NCI-H2227 (cell line): ENCODE measurements around the gene MAP3K4.

ENCODE experiments used
- DNase-seq: peaks from one replicate; lab custom pipeline; 2025; ENCODE audit not compliant: unreplicated experiment; lab: John Stamatoyannopoulos, UW

The MAP3K4 gene

GRCh38 chr6:161138543-161139303 lies 147.2 kb downstream of the MAP3K4 start:
- no peak for DNase-seq

DNA sequence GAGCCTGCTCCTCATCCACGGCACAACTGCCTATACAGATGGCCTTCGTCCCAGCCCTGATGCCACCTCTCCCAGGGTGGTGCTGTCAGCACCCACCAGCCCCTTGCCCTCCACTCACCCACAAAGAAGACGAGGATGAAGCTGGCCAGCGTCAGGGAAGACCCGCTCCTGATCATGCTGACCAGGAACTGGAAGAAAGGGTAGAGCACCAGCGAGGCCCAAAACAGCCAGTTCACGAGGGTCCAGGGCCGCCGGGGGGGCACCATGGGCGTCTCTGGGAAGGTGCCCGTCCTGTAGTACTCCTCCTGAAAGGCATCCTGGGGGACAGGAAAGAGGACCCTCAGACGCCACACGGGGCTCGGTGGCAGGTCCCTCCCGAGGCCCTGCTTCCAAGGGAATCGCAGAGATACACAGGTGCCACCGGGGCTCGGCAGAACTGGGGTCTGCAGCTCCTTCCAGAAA lies 147.8 kb downstream of the MAP3K4 start:
- DNase-seq = no peak

DNA sequence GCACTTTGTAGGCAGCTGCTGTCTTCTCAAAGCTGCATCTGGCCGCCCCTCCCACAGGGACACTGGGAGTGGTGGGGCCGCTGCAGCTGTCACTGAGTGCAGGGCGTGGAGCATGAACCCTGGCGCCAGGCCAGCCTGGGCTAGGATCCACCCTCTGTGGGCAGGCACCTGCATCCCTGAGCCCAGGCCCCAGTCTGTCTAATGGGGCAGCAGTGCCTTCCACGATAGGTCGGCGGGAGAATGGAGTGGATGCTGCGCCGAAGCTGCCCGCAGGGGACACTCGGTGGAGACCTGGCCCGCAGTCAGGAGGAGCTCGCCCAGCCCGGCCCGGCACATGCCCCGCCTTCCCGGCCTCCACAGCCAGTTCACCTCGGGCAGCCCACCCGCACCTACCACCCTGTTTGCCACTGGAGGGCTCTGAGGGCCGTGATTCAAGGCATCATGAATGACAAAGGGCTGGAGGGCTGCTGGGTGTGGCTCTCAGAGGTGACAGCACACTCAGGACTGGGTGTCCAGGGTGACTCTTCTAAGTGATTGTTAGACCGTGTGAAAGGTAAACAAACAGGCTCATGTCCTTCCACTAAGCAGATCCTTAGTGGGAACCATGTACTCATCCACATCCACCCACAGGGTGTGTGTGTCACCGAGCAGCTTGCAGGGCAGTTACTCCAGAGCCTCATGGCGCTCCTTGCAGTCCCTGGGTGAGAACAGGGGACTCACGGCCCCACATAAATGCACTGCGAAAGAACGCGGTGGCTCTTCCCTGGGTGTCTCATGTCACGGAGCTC lies 148.4 kb downstream of the MAP3K4 start:
- no peak for DNase-seq

- no peak for DNase-seq
These were observed 148.9 kb downstream of the MAP3K4 start for GRCh38 chr6:161140554-161140875.

DNA sequence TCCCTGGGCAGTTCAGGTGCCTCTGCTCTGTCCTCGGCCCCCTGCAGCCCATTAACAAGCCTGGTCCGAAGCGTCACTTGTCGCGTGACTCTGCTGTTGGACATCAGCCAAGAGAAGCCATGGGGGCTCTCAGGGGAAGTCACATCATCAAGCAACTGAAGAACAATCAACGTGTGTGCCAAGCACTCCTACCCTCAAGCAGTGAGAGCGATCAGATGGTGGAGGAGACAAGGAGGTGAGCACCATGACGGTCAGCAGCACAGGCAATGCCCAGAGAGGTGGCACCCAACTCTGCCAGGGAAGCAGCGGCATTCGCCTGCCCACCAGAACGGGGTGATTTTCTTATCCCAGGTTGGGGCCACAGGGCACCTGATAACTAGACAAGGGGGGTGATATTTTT lies 149.6 kb downstream of the MAP3K4 start:
- DNase-seq = no peak

DNA sequence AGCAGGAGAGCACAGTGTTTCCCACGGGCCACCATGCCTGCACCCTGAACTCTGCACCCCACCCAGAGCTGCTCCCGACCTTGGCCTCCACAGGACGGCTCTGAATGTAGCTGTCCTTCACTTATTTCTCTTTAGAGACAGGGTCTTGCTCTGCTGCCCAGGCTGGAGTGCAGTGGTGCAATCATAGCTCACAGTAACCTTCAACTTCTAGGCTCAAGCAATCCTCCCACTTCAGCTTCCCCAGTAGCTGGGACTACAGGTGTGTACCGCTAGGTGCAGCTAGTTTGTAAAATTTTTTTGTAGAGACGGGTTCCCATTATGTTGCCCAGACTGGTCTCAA lies 151.4 kb downstream of the MAP3K4 start:
- no peak for DNase-seq

DNA sequence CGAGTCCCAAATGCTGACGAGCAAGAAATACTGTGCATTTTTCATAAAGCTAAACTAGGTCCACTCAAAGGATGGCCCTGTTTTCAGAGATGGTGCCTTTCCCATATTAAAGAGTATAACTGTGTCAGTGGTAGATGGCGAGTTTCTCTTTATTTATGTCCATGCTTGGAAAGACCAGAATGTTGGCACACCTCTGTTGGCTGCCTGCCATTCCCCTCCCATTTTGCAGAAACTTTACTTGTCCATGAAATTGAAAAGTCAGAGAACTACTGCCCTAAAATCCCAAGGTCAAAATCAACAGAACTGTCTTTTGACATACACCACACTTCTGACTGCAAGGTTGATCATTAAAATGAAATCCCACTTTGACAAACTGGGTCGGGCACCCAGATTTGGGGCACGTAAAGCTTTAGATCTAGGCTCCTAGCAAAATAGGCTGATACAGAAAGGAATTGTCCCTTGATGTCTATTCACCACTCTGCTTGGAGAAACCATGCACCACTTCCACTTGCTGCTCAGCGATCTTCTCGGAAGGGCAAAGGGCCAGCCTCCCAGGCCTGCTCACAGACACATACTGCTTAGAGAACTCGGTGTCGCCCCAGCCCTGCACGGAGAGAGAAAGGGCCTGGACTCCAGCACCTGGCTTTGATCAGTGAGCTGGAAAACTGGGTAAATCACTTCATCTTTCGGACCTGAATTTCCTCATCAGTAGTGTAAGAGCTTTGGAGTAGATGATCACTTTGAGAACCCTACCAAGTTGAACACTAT lies 152.3 kb downstream of the MAP3K4 start:
- no peak for DNase-seq

- no peak for DNase-seq
These were observed 158.6 kb downstream of the MAP3K4 start for GRCh38 chr6:161150136-161150535.

GRCh38 chr6:161150566-161150965 lies 159.0 kb downstream of the MAP3K4 start:
- DNase-seq = no peak

DNA sequence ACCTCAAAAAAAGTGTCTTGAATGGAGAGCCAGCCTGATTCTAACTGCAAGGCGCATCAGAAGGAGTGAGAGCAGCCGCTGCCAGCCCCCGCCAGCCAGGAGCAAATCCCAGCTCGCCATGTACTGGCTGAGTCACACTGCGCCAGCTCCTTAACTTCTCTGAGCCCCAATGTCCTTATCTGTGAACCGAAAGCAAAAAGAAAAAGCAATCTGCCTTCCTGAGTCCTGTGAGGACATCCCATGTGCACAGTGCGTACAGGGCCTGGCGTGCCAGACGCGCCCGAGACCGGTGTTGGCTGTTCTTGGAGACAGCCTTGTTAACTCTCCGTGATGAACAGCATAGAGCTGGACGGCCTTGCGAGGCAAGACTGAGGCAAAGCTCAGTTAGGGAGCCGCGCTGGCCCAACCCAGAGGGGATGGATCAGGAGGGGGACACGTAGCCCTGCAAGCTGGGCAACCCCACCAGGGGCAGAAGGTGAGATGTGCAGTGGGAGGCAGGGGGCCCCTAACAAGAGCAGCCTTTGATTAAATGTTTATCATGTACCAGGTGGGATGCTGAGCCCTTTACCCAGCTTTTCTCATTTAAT lies 159.6 kb downstream of the MAP3K4 start:
- DNase-seq = no peak

- DNase-seq = no peak
These were observed 160.3 kb downstream of the MAP3K4 start for GRCh38 chr6:161151660-161152526.

DNA sequence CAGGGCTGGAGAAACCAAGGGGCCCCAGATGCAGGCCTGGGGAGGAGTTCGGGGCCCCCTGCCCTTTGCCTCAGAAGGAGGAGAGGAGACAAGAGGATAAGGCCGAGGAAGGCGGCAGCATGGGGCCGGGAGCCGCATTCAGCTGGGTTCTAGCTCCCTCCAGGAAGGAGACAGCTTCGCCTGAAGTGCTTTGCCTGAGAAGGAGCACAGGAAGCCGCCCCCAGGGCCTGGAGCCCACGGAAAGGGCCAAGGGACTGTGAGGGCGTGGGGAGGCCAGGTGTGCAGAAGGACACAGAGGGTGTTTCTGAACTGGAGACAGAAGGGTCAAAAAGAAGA lies 160.9 kb downstream of the MAP3K4 start:
- DNase-seq = no peak

- no peak for DNase-seq
These were observed 161.5 kb downstream of the MAP3K4 start for GRCh38 chr6:161152907-161153662.

DNA sequence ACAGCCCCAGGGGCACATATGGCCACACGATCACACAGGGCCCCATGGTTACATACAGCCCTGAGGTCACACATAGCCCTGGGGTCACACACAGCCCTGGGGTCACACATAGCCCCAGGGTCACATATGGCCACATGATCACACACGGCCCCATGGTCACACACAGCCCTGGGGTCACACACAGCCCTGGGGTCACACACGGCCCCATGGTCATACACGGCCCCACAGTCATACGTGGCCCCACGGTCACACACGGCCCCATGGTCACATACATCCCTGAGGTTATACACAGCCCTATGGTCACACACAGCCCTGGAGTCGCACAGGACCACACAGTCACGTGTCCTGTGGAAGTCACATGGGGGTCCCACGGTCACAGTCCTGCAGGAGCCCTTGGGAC lies 162.2 kb downstream of the MAP3K4 start:
- DNase-seq = no peak

DNA sequence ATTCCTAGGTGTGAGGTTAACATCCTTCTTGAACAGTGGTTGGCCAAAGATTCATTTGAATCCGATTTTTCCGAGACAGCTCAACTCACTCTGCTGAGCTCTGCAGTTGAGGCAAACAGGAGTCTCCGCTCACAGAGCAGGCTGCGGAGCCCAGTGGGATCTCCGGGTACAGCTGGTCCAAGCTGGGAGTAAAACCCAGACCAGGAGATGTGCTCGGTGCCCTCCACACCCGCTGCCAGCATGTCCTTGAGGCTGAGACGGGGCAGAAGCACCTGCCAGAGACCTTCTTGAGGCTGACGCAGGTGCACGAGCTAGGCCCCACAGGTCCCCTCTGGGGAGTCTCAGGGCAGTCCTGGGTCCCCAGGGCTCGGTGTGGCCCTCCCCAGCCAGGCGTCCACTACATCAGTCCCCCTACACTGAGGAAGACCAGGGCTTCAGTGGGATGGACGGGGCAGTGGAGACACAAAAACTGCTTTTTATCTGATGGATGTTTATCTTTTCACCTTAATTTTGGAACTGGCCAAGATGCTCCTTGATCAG lies 163.3 kb downstream of the MAP3K4 start:
- DNase-seq = no peak

DNA sequence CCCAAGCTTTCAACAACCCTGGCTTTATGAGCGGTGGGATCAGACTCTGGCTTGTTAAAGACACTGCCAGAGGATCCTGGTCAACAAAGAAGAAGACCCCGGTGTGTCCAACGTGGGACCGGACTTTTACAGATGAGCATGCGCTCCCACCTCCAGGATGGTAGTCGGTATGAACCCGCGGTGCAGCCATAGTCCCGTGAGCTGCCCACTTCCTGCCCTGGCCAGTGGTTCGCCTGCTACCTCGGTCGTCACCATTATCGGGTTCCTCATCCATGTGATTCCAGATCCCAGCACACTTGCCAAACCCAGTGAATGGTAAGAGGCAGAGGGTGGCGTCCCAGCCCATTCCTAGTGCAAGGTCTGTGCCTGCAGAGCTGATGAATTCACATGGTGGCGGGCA lies 169.6 kb downstream of the MAP3K4 start:
- DNase-seq = no peak

DNA sequence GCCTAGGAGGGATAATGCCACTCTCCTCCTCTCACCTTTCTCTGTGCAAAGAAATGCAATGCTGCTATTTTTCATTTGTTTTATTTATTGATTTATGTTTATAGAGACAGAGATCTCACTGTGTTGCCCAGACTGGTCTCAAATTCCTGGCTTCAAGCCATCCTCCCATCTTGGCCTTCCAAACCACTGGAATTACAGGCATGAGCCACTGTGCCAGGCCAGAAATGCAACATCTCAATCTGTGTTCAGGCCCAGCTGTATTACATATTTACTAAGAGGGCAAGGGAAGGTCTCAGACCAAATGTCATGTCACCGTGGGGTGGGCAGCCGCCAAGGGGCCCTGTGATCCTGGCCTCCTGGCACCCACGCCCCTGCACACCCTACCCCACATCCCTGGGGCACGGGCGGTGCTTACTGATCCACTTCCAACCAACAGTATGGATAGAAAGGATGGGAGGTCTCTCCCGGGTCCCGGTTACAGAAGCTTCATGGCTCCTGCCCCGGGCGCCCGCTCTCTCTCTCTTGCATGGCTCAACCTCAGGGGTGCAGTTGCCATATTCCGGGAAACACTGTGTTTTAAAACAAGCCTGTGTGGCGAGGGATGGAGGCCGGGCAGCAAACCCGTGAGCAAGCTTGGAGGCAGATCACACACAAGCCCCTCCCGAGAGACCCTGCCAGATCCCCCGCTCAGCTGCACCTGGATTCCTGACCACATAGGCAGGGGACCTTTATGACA lies 170.5 kb downstream of the MAP3K4 start:
- DNase-seq = no peak

- DNase-seq = no peak
These were observed 171.2 kb downstream of the MAP3K4 start for GRCh38 chr6:161162722-161163121.
